Neural cell (in vitro differentiated cells): ENCODE data around the gene GUCA2A.

Experiments
- CTCF ChIP-seq: fragments of 450-650 bp; IDR thresholded peaks from 2 replicates; pipeline ENCODE4 v1.5.1; 2014; ENCODE audit warnings: antibody characterized with exemption, mild to moderate bottlenecking, moderate library complexity; ENCODE audit not compliant: poor library complexity, severe bottlenecking
- EP300 ChIP-seq: fragments of 450-650 bp; conservative IDR thresholded peaks from 2 replicates; pipeline ENCODE4 v1.6.1; 2014; ENCODE audit warnings: antibody characterized with exemption, mild to moderate bottlenecking, moderate library complexity; ENCODE audit not compliant: poor library complexity, severe bottlenecking
- POLR2AphosphoS5 ChIP-seq: IDR thresholded peaks from 2 replicates; pipeline ENCODE4 v1.6.1; 2012
- SMC3 ChIP-seq: fragments of 450-650 bp; conservative IDR thresholded peaks from 2 replicates; pipeline ENCODE4 v1.6.1; 2014; ENCODE audit warnings: antibody characterized with exemption, mild to moderate bottlenecking, moderate library complexity; ENCODE audit not compliant: poor library complexity

GRCh38 chr1:42173155-42173933, 8.8 kb upstream of the GUCA2A start:
- TF ChIP-seq CTCF (peak; percentile 90), EP300 (no peak), SMC3 (peak; percentile 91), POLR2AphosphoS5 (no peak)
